Right cardiac atrium (tissue), 5 donors: Measurements from ENCODE around the gene ZNF552. TPM values are rescaled to one million over a fixed set of nuclear protein-coding genes. Genes with fewer than 3 reads are reported as not detected.
A peak's percentile ranks its signal among the peaks of the same experiment; 100 is the strongest.

Experiments
- ATAC-seq, 2 donors: fragments of 200-7000 bp; cut with Tn5 transposase; one replicate each; pipeline versions ENCODE4 v1.8.0 to v1.9.1; 2020; ENCODE audit warnings: moderate library complexity in 2 of 2, mild to moderate bottlenecking in 1 of 2
- DNase-seq, 3 donors: peaks; one replicate each; pipeline ENCODE4 v3.0.0-alpha.2; 2020
- H3K27ac ChIP-seq: one replicate; pipeline ENCODE4 v1.5.1; 2013; ENCODE audit warnings: mild to moderate bottlenecking, low read length, control low read depth, moderate library complexity
- H3K27me3 ChIP-seq: one replicate; pipeline ENCODE4 v1.6.1; 2013; ENCODE audit not compliant: control insufficient read depth, insufficient read depth
- H3K4me1 ChIP-seq: one replicate; pipeline ENCODE4 v1.6.1; 2013; ENCODE audit warnings: low read length; ENCODE audit not compliant: control insufficient read depth, insufficient read depth
- H3K4me3 ChIP-seq: one replicate; pipeline ENCODE4 v1.5.1; 2013; ENCODE audit warnings: low read length, control low read depth
- H3K9me3 ChIP-seq: one replicate; pipeline ENCODE4 v1.6.1; 2013; ENCODE audit warnings: low read length; ENCODE audit not compliant: control insufficient read depth
- WGBS: extraction: QIAGEN DNeasy Blood & Tissue Kit; methylation state at CpG from one replicate; pipeline ENCODE4 v1.1.7; 2013; 5-methylcytosine and 5-hydroxymethylcytosine counted together
- intact Hi-C, 4 donors: fragments of 100-400 bp; cut with DNase I; formaldehyde crosslinking; loops; one replicate each; pipeline versions ENCODE4 v1.11.0 to v1.14.0; 2022 to 2023
- polyA plus RNA-seq: library from polyadenylated mRNA; stranded (reverse); fragments of 200-250 nt; gene quantifications from one replicate; pipeline ENCODE4 v1.2.3, GENCODE V29; 2013
- total RNA-seq, 4 donors: library from RNA; stranded (reverse); fragmentation: NEBNext Ultra II Directional; extraction: Animal tissue kit (Norgen Biotek cat#: 25700); gene quantifications; one replicate each; pipeline ENCODE4 v1.2.1, GENCODE V29; 2021
- donor health status: healthy with polysubstance abuse.
- donor health status: DM: no; HTN: yes; CAD: no.
- donor health status: DM: no; HTN: no; CAD: no.
- donor health status: DM: no; HTN: yes; CAD: no; lungs with severe emphysema.
- donor health status: DM: yes; HTN: yes; CAD: no.

ZNF552 gene
- total and polyA plus RNA-seq, 5 donors, result 2.2 to 5.8 (median 3.5) TPM

DNA sequence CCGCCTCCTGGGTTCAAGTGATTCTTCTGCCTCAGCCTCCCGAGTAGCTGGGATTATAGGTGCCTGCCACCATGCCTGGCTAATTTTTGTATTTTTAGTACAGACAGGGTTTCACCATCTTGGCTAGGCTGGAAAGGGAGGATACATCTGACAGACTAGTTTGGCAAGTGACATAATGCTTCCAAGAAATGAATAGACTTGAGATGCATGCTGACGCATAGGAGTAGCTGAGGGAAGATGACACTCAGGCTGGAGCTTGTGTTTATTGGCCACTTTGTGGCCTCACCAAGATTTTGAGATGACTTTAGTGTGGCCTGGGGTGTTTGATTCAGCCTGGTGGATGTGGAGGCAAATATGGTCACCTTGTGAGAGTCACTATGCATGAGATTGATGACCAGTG is 41.2 kb downstream of the ZNF552 start:
- ATAC-seq, result no peak

DNA sequence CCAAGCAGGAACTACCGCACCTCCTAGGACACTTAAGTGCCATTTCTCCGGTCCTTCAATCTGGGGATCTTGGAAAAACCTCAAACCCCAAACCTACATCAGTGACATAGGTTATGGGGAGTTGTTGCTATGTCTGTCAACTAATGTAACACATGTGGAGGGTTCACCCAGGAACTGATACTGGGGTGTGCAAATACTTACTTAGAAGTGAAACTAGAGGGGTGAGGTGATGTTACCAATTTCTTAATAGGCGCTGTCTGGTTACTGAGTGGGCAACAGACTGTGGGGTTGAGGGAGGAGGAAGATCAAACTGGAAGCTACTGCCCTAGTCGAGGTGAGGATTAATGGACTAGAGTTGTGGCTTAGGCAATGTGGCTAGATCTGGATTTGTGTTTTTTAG is 43.3 kb downstream of the ZNF552 start:
- intact Hi-C loops, result no loop called here
- Histone ChIP-seq H3K4me1 (peaks cover 6% of the 10 kb centered on the region), H3K27ac (no peak overlapping the region), H3K27me3 (no peaks in the 10 kb centered on the region), H3K4me3 (no peak overlapping the region), H3K9me3 (no peaks in the 10 kb centered on the region)
- WGBS, result 93% methylated on average over 4 of the region's 4 CpGs
- ATAC-seq, result no peak
- no peak for DNase-seq

More for the DNA sequence above, 41.2 kb downstream of the ZNF552 start:
- H3K4me1 ChIP-seq, result peaks cover 6% of the 10 kb centered on the region
- 98% methylated on average over 3 of the region's 3 CpGs for WGBS
- no peak for DNase-seq
- no peak overlapping the region for H3K27ac ChIP-seq
- no peak overlapping the region for H3K4me3 ChIP-seq
- no peaks in the 10 kb centered on the region for H3K27me3 ChIP-seq
- intact Hi-C loops, result no loop called here
- peaks cover 4% of the 10 kb centered on the region for H3K9me3 ChIP-seq

DNA sequence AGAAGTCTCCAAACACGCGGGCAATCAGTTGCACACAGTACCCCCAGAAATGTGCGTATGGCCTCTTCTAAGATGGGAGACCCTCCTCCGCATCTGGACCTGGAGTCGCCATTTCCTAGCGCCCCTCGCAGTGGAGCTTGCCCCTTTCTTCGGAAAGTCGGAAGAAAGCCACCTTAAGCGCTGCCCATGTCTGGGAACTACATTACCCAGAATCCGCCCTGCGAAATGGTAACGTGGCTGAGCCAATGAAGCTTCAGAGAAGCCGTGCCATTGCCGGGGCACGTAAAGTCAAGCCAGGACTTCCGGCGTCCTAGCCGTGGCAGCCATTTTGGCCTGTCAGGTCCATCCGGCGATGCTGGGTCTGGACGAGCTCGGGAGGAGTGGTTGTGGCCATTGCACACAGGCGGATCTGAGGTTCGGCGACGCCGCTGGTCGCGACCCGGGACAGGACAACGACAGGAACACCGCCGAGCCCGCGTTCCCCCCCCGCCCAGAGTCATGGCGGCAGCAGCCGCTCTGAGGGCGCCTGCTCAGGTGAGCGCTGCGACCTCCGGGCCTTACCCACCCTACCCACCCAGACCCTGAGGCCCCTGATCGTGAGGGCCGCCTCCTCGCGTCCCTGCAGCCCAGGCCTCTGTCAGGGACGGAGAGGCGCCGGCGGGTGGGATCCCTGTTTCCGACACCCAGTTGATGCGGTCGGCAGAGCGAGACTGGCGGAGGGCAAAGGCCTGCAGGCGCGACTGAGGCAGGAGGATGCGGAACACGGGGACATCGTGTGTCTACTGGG is 45.2 kb downstream of the ZNF552 start, which contains the start of gene ZNF586:
TSS of gene ZNF586 (plus strand) at position 332 of the 787 bp plus-strand sequence. CDS start at position 499, 167 bp downstream.
- DNase-seq (peak; percentile 92 to 96 (median 94)), ATAC-seq (peak; percentile 99)
- H3K4me3 ChIP-seq, result peak within 1 kb of the TSS; percentile 90
- H3K27ac ChIP-seq, result peak within 1 kb of the TSS; percentile 70
- H3K9me3 ChIP-seq, result no peaks in the 10 kb centered on the region
- peaks cover 6% of the 10 kb centered on the region for H3K4me1 ChIP-seq
- H3K27me3 ChIP-seq, result no peaks in the 10 kb centered on the region
- 2% methylated on average over 61 of the region's 61 CpGs for WGBS
- intact Hi-C loops, result no loop called here

DNA sequence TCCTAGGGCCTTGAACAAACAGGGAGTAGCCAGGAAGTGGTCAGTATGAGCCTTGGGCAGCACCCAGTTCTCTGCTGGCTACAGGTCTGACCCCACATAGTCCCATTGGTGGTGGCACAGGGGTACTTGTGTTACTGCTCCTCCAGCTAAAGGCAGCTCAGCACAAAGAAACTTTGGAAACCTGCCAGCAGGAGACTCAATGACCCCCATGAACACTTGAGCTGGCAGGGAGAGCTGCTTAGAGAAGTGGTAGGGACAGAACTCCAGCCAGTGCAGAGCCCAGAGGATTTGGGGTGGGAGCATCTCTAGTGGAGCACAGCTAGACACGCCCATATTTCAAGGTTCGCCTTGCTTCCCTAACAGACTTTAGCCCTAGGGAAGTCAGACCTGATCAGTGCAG is 55.6 kb downstream of the ZNF552 start:
- DNase-seq (no peak), ATAC-seq (peak in 1 of 2 donors; percentile 38)
- Histone ChIP-seq H3K9me3 (peaks cover 4% of the 10 kb centered on the region), H3K4me3 (no peak overlapping the region), H3K27me3 (no peaks in the 10 kb centered on the region), H3K27ac (no peak overlapping the region), H3K4me1 (no peaks in the 10 kb centered on the region)
- 97% methylated on average over 2 of the region's 2 CpGs for WGBS
- intact Hi-C loops, result no loop called here

DNA sequence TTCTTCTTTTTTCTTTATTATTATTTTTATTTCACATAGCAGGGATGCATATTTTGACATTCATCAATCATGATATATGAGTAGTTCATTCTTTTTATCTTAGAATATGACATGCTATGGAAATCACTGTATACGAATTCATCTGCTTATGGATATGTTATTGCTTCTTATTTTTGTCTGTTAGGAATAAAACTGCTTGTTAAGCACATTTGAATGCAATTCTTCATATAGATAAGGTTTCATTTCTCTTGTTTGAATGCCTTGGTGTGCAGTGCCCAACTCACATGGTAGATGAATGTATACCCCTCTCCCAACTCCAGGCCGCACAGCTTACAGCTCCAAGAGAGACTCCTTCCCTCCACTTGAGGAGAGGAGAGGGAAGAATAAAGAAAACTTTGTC is 56.8 kb downstream of the ZNF552 start:
- WGBS, result 92% methylated on average over 2 of the region's 2 CpGs
- intact Hi-C loops, result no loop called here
- no peak for DNase-seq

More for the DNA sequence above, 56.8 kb downstream of the ZNF552 start:
- Histone ChIP-seq H3K27ac (no peak overlapping the region), H3K4me3 (no peak overlapping the region), H3K9me3 (peaks cover 11% of the 10 kb centered on the region), H3K27me3 (no peaks in the 10 kb centered on the region), H3K4me1 (no peaks in the 10 kb centered on the region)
- no peak for ATAC-seq

Other genes with a start within 250 kb of the ZNF552 start
- 1 to 10 TPM; 4.7 to 5.9 (median 4.8) TPM for gene ZNF416, start 236.0 kb downstream of the ZNF552 start, total RNA-seq
- 2.4 TPM for gene ZNF416, start 236.0 kb downstream of the ZNF552 start, polyA plus RNA-seq
- 1 to 10 TPM; 5.0 to 6.3 (median 5.5) TPM for gene ZIK1, start 230.8 kb downstream of the ZNF552 start, total RNA-seq
- gene ZIK1, start 230.8 kb downstream of the ZNF552 start, polyA plus RNA-seq, result 2.0 TPM
- gene ZNF530, start 215.0 kb downstream of the ZNF552 start, total RNA-seq, result 1 to 10 TPM; 3.7 to 5.9 (median 5.0) TPM
- gene ZNF530, start 215.0 kb downstream of the ZNF552 start, polyA plus RNA-seq, result 8.4 TPM
- 10 to 100 TPM; 15.1 to 20.1 (median 17.3) TPM for gene ZNF134, start 200.7 kb downstream of the ZNF552 start, total RNA-seq
- 5.5 TPM for gene ZNF134, start 200.7 kb downstream of the ZNF552 start, polyA plus RNA-seq
- gene ZNF211, start 181.7 kb downstream of the ZNF552 start, total RNA-seq, result 10 to 100 TPM; 11.9 to 15.0 (median 13.6) TPM
- 8.0 TPM for gene ZNF211, start 181.7 kb downstream of the ZNF552 start, polyA plus RNA-seq
- under 1 TPM in 3 of 4 donors, not detected in 1; 0.23 to 0.37 (median 0.33) TPM for gene ZSCAN4, start 146.0 kb downstream of the ZNF552 start, total RNA-seq
- 0.16 TPM for gene ZSCAN4, start 146.0 kb downstream of the ZNF552 start, polyA plus RNA-seq
- gene ZNF551, start 132.9 kb downstream of the ZNF552 start, total RNA-seq, result 1 to 10 TPM; 3.1 to 5.7 (median 4.2) TPM
- gene ZNF551, start 132.9 kb downstream of the ZNF552 start, polyA plus RNA-seq, result 2.0 TPM
- gene ZNF154, start 105.7 kb downstream of the ZNF552 start, total RNA-seq, result 10 to 100 TPM in 1 of 4 donors, 1 to 10 TPM in 3; 7.2 to 10.1 (median 8.1) TPM
- gene ZNF154, start 105.7 kb downstream of the ZNF552 start, polyA plus RNA-seq, result 4.5 TPM
- 10 to 100 TPM in 1 of 4 donors, 1 to 10 TPM in 3; 8.1 to 11.5 (median 8.8) TPM for gene ZNF671, start 87.3 kb downstream of the ZNF552 start, total RNA-seq
- gene ZNF671, start 87.3 kb downstream of the ZNF552 start, polyA plus RNA-seq, result 4.8 TPM
- gene ZNF776, start 68.1 kb downstream of the ZNF552 start, total RNA-seq, result 10 to 100 TPM; 11.9 to 16.0 (median 13.7) TPM
- gene ZNF776, start 68.1 kb downstream of the ZNF552 start, polyA plus RNA-seq, result 8.7 TPM
- 10 to 100 TPM in 3 of 4 donors, 1 to 10 TPM in 1; 8.8 to 11.7 (median 11.4) TPM for gene ZNF586, start 45.2 kb downstream of the ZNF552 start, total RNA-seq
- 7.1 TPM for gene ZNF586, start 45.2 kb downstream of the ZNF552 start, polyA plus RNA-seq
- 1 to 10 TPM; 5.8 to 9.3 (median 6.6) TPM for gene ZNF587B, start 15.4 kb upstream of the ZNF552 start, total RNA-seq
- 4.3 TPM for gene ZNF587B, start 15.4 kb upstream of the ZNF552 start, polyA plus RNA-seq
- 10 to 100 TPM; 19.6 to 23.8 (median 21.8) TPM for gene ZNF587, start 34.9 kb upstream of the ZNF552 start, total RNA-seq
- 16.3 TPM for gene ZNF587, start 34.9 kb upstream of the ZNF552 start, polyA plus RNA-seq
- 10 to 100 TPM in 3 of 4 donors, 1 to 10 TPM in 1; 9.5 to 13.8 (median 12.3) TPM for gene ZNF814, start 74.1 kb upstream of the ZNF552 start, total RNA-seq
- 13.0 TPM for gene ZNF814, start 74.1 kb upstream of the ZNF552 start, polyA plus RNA-seq
- 10 to 100 TPM; 10.2 to 12.7 (median 11.8) TPM for gene ZNF417, start 101.7 kb upstream of the ZNF552 start, total RNA-seq
- gene ZNF417, start 101.7 kb upstream of the ZNF552 start, polyA plus RNA-seq, result 4.6 TPM
- 10 to 100 TPM; 11.1 to 16.7 (median 12.4) TPM for gene ZNF418, start 120.5 kb upstream of the ZNF552 start, total RNA-seq
- 9.7 TPM for gene ZNF418, start 120.5 kb upstream of the ZNF552 start, polyA plus RNA-seq
- 10 to 100 TPM; 10.0 to 13.9 (median 12.5) TPM for gene ZNF256, start 132.8 kb upstream of the ZNF552 start, total RNA-seq
- 5.5 TPM for gene ZNF256, start 132.8 kb upstream of the ZNF552 start, polyA plus RNA-seq
- 1 to 10 TPM; 2.1 to 2.9 (median 2.6) TPM for gene C19orf18, start 159.6 kb upstream of the ZNF552 start, total RNA-seq
- 2.9 TPM for gene C19orf18, start 159.6 kb upstream of the ZNF552 start, polyA plus RNA-seq
- gene ZNF606, start 187.9 kb upstream of the ZNF552 start, total RNA-seq, result 10 to 100 TPM; 11.8 to 16.8 (median 15.7) TPM
- gene ZNF606, start 187.9 kb upstream of the ZNF552 start, polyA plus RNA-seq, result 10.2 TPM
- under 1 TPM in 1 of 4 donors, not detected in 3; 0.54 TPM for gene ZSCAN1, start 219.1 kb upstream of the ZNF552 start, total RNA-seq
- gene ZSCAN1, start 219.1 kb upstream of the ZNF552 start, polyA plus RNA-seq, result 0.14 TPM
- 1 to 10 TPM; 2.8 to 5.1 (median 4.3) TPM for gene ZNF135, start 244.4 kb upstream of the ZNF552 start, total RNA-seq
- gene ZNF135, start 244.4 kb upstream of the ZNF552 start, polyA plus RNA-seq, result 4.2 TPM